GM20000 (cell line): Measurements from ENCODE around the gene ATAD3C.
"Not testable (repeated sequence)": the region's sequence is repeated elsewhere in the genome, so short reads cannot be mapped to it uniquely, and the experiment has no call there.

ENCODE experiments used
- DNase-seq: peaks from one replicate; pipeline ENCODE4 v3.0.0; 2012; ENCODE audit warnings: low spot score
- CTCF ChIP-seq: IDR thresholded peaks from 2 replicates; pipeline ENCODE4 v1.5.1; 2012; ENCODE audit warnings: mild to moderate bottlenecking, control low read depth; ENCODE audit errors: extremely low read depth, missing control alignments

The ATAD3C gene

GRCh38 chr1:1449099-1449739 is at the start of gene ATAD3C:
Gene ATAD3C, plus strand, starts transcription at chr1:1449689. Its CDS starts 995 bp downstream, at chr1:1450684.
- DNase-seq: no peak
- no peak for TF ChIP-seq CTCF

GRCh38 chr1:1399872-1400575 is 49.5 kb upstream of the ATAD3C start:
- no peak for TF ChIP-seq CTCF
- DNase-seq: no peak

- no peak for DNase-seq
- TF ChIP-seq CTCF: no peak
Measured at GRCh38 chr1:1400576-1401456, 48.7 kb upstream of the ATAD3C start.

- TF ChIP-seq CTCF: no peak
- no peak for DNase-seq
Measured at GRCh38 chr1:1401457-1402010, 48.0 kb upstream of the ATAD3C start.

GRCh38 chr1:1402072-1402900 is 47.2 kb upstream of the ATAD3C start:
- no peak for DNase-seq
- TF ChIP-seq CTCF: peak; percentile 49

GRCh38 chr1:1402901-1403392 is 46.5 kb upstream of the ATAD3C start:
- DNase-seq: not testable (repeated sequence)

- no peak for DNase-seq
- no peak for TF ChIP-seq CTCF
Measured at GRCh38 chr1:1403653-1404052, 45.8 kb upstream of the ATAD3C start.
